Measurements from ENCODE around the gene APBB2. TPM values are rescaled to one million over a fixed set of nuclear protein-coding genes. Genes with fewer than 3 reads are reported as not detected.

The APBB2 gene
- total and polyA plus RNA-seq, 3 donors from 2014 or later, result 19.7 to 77.9 (median 59.8) TPM

- no peaks in the 10 kb centered on the region for H3K27me3 ChIP-seq
- no peaks in the 10 kb centered on the region for H3K4me1 ChIP-seq
- DNase-seq, result no peak
- intact Hi-C loops (cut with DNase I; ENCODE audit: low total_unique reads), result no loop called here
- WGBS, 2 donors, result 88 to 90% methylated on average over 1 of the region's 1 CpG
- no peaks in the 10 kb centered on the region for H3K9me3 ChIP-seq
- H3K4me3 ChIP-seq, result no peak overlapping the region
- no peak overlapping the region for H3K27ac ChIP-seq
- TF ChIP-seq POLR2A (IDR thresholded peaks at IDR 0.05) (no peak), CTCF (IDR thresholded peaks at IDR 0.05) (no peak)
- no peaks in the 10 kb centered on the region for H3K36me3 ChIP-seq (ENCODE audit: low read depth, missing control alignments)
These were observed 241.6 kb downstream of the APBB2 start for GRCh38 chr4:40972722-40973121.

GRCh38 chr4:40971338-40971737, 243.0 kb downstream of the APBB2 start:
- Histone ChIP-seq H3K4me3 (no peak overlapping the region), H3K36me3 (ENCODE audit: low read depth, missing control alignments) (no peaks in the 10 kb centered on the region), H3K27me3 (no peaks in the 10 kb centered on the region), H3K9me3 (no peaks in the 10 kb centered on the region), H3K27ac (no peak overlapping the region), H3K4me1 (no peaks in the 10 kb centered on the region)
- no peak for TF ChIP-seq CTCF (IDR thresholded peaks at IDR 0.05)
- no peak for TF ChIP-seq POLR2A (IDR thresholded peaks at IDR 0.05)
- 86 to 89% methylated on average over 3 of the region's 3 CpGs for WGBS, 2 donors
- intact Hi-C loops (cut with DNase I; ENCODE audit: low total_unique reads), result no loop called here
- no peak for DNase-seq

- no peak overlapping the region for H3K27ac ChIP-seq
- DNase-seq, result no peak
- intact Hi-C loops (cut with DNase I; ENCODE audit: low total_unique reads), result no loop called here
- no peaks in the 10 kb centered on the region for H3K9me3 ChIP-seq
- H3K4me3 ChIP-seq, result no peak overlapping the region
- H3K27me3 ChIP-seq, result no peaks in the 10 kb centered on the region
- no peaks in the 10 kb centered on the region for H3K4me1 ChIP-seq
- WGBS, 2 donors, result 75 to 83% methylated on average over 2 of the region's 2 CpGs
- no peak for TF ChIP-seq CTCF (IDR thresholded peaks at IDR 0.05)
- TF ChIP-seq POLR2A (IDR thresholded peaks at IDR 0.05), result no peak
- no peaks in the 10 kb centered on the region for H3K36me3 ChIP-seq (ENCODE audit: low read depth, missing control alignments)
These were observed 244.8 kb downstream of the APBB2 start for GRCh38 chr4:40969501-40969900.

DNA sequence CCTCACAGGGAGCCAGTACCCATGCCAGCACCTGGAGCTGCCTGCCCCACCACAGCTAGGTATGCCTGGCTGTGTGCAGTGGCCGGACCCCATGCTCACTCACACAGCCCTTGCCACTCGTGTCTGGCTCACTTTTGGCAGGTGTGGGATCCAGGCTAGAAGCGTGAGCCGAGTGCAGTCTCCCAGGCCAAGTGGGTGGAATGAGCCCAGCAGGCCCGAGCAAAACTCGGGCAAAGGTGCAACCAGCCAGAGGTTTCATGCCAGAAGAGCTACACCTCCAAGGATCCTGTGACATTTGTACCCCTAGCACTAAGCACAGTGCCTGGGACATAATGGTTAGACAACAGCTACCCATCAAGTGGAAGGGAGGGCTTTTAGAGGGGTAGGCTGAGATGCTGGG, 246.8 kb downstream of the APBB2 start:
- no peak for DNase-seq
- no peaks in the 10 kb centered on the region for H3K9me3 ChIP-seq

More for the DNA sequence above, 246.8 kb downstream of the APBB2 start:
- intact Hi-C loops (cut with DNase I; ENCODE audit: low total_unique reads), result no loop called here
- no peaks in the 10 kb centered on the region for H3K36me3 ChIP-seq (ENCODE audit: low read depth, missing control alignments)
- H3K27me3 ChIP-seq, result no peaks in the 10 kb centered on the region
- H3K4me3 ChIP-seq, result no peak overlapping the region
- 91 to 98% methylated on average over 3 to 6 of the region's 6 CpGs for WGBS, 2 donors
- TF ChIP-seq CTCF (IDR thresholded peaks at IDR 0.05) (no peak), POLR2A (IDR thresholded peaks at IDR 0.05) (no peak)
- H3K27ac ChIP-seq, result no peak overlapping the region
- H3K4me1 ChIP-seq, result no peaks in the 10 kb centered on the region
